ENCODE measurements around the gene TJP1.

The TJP1 gene

DNA sequence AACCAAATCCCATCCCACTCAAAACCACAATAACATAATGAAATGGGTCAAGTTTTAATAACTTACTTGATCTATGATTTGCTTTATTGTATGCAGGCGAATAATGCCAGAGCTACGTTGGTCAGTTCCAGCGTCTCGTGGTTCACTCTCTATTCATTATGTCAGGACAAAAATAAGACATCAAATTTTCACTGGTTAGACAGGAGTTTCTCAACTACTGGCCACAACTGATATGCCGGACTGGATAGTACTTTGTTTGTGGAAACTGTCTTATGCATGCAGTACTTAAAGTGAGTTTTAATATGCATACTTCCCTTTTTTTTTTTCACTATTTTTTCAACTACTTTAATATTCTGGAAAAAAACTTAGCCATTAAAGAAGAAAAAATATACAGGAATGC lies 94.4 kb downstream of the TJP1 start:
- TF ChIP-seq CTCF (conservative IDR thresholded peaks at IDR 0.05; ENCODE audit: low read depth) = no peak
- CTCF ChIA-PET = no interaction called here
- H3K27ac ChIP-seq = no peak overlapping the region
- POLR2A ChIA-PET (ENCODE audit: low non-redundant PET) = no interaction called here
- no peak for DNase-seq (ENCODE audit: low spot score)

DNA sequence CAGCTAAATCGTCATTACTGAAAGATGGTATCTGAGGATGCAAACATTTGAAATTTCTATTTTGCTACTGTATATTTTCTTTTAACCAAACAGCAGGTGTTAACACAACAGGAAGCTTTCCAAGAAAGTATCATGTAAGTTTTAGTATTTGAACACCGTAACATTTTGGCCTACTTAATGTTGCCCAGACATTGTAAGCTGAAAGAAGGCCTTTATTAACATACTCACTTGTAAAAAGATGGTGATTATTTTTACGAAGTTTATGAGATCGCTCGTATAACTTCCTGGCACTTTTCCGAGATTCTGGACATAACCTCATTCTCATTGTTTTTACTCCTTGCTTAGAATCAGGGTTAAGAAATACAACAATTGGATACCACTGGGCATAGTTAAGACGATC lies 95.7 kb downstream of the TJP1 start:
- POLR2A ChIA-PET (ENCODE audit: low non-redundant PET) = no interaction called here
- no peak for DNase-seq (ENCODE audit: low spot score)
- no peak overlapping the region for H3K27ac ChIP-seq
- no peak for TF ChIP-seq CTCF (conservative IDR thresholded peaks at IDR 0.05; ENCODE audit: low read depth)
- CTCF ChIA-PET = interaction anchor here (0.6 kb wide), 1 partner anchor 199 kb away, joined by 5 read pairs; no protein-coding TSS in a partner anchor

DNA sequence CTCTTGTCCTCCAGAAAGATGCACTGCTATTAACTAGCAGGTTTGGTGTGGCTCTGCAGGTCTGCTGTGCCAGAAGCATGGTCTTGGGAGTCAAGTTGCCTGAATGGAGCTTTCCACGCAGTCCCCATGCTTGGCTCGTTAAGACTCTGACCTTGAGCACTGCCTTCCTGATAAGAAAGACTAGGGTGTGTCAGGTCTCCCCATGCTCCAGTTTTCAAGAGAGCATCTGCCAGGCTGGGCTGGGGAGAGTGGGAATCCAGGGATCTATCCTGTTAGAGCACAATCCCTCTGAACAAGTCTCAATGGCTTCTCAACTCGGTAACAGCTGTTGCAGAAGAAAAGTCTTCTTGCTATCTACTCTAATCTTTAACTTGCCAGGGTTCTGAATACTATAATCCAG lies 98.2 kb downstream of the TJP1 start:
- H3K27ac ChIP-seq = no peak overlapping the region
- POLR2A ChIA-PET (ENCODE audit: low non-redundant PET) = no interaction called here
- TF ChIP-seq CTCF (conservative IDR thresholded peaks at IDR 0.05; ENCODE audit: low read depth) = no peak
- CTCF ChIA-PET = no interaction called here
- no peak for DNase-seq (ENCODE audit: low spot score)

DNA sequence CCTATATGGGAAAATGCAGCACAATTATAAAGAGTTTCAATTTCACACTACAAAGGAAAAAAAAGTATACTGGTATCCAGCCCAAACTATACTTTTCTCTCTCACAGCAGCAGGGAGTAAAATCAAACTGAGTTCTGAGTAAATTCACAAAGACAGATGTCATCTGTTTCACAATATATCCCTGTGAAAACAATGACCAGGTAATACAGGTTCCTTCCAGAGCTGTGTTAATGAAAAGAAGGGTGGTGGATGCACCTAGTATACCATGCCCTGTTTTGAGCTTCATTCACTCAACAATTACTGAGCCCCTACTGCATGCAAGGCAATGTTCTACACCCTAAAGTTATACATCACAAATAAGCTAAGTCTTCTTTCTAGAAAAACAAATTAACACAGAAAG lies 108.5 kb downstream of the TJP1 start:
- TF ChIP-seq CTCF (conservative IDR thresholded peaks at IDR 0.05; ENCODE audit: low read depth) = no peak
- POLR2A ChIA-PET (ENCODE audit: low non-redundant PET) = no interaction called here
- no peak overlapping the region for H3K27ac ChIP-seq
- CTCF ChIA-PET = no interaction called here
- DNase-seq (ENCODE audit: low spot score) = no peak

DNA sequence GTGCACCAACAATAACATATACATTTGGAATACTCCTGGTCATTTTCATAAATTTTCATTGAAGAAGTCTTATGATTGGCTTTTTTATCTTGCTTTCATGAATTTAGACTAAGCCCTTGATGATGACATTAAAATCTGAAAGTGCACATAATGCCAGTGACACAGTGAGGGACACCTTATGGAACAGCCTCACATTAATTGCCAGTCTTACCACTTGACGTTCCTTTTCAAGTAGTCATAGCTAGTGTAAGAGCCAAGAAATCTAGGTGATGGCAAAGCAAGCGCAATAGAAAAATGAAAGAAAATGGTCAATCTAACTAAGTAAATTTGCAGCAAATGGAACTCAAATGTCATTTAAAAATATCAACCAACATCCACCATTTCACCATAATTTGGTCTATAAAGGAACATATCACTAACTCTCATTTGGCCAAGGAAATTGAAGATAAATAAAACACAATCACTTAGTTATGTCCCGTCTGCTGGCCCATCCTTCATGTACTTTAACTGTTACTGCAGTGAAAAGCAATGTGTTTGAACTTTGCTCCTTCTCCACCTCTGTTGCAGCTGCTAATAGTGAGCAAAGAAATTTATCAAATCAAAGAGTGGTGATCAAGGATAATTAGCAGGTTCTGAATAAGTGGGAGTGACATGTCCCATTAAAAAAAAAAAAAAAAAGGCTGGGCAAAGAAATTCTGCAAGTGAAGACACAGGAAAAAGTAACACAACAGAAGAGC lies 110.0 kb downstream of the TJP1 start:
- CTCF ChIA-PET = interaction anchor here (1.2 kb wide), 1 partner anchor 25 kb away, joined by 3 read pairs; no protein-coding TSS in a partner anchor
- H3K27ac ChIP-seq = no peak overlapping the region
- no peak for TF ChIP-seq CTCF (conservative IDR thresholded peaks at IDR 0.05; ENCODE audit: low read depth)
- POLR2A ChIA-PET (ENCODE audit: low non-redundant PET) = no interaction called here
- DNase-seq (ENCODE audit: low spot score) = no peak

- no peak overlapping the region for H3K27ac ChIP-seq
- POLR2A ChIA-PET (ENCODE audit: low non-redundant PET) = no interaction called here
- no peak for DNase-seq (ENCODE audit: low spot score)
- CTCF ChIA-PET = no interaction called here
- TF ChIP-seq CTCF (conservative IDR thresholded peaks at IDR 0.05; ENCODE audit: low read depth) = no peak
These were observed 110.7 kb downstream of the TJP1 start for GRCh38 chr15:29711531-29711930.

All from RWPE1 (cell line).